Lower lobe of right lung (tissue), 2 donors: Measurements from ENCODE around the gene DNAJC5G. TPM values are rescaled to one million over a fixed set of nuclear protein-coding genes. Genes with fewer than 3 reads are reported as not detected.

Experiments used
- ATAC-seq, 2 donors: fragments of 200-7000 bp; cut with Tn5 transposase; one replicate each; pipeline ENCODE4 v1.9.1; 2020 to 2022; ENCODE audit warnings: mild to moderate bottlenecking in 2 of 2, moderate library complexity in 2 of 2
- DNase-seq: peaks from one replicate; pipeline ENCODE4 v3.0.0-alpha.2; 2020
- H3K27ac ChIP-seq: fragments of 200-600 bp; one replicate; pipeline ENCODE4 v1.8.0; 2022
- H3K27me3 ChIP-seq: fragments of 200-600 bp; one replicate; pipeline ENCODE4 v1.8.0; 2022; ENCODE audit warnings: low read depth
- H3K36me3 ChIP-seq: fragments of 200-600 bp; one replicate; pipeline ENCODE4 v1.8.0; 2022; ENCODE audit warnings: mild to moderate bottlenecking
- H3K4me1 ChIP-seq: fragments of 200-600 bp; one replicate; pipeline ENCODE4 v1.8.0; 2022
- H3K4me3 ChIP-seq: fragments of 200-600 bp; one replicate; pipeline ENCODE4 v1.8.0; 2022; ENCODE audit warnings: mild to moderate bottlenecking
- H3K9me3 ChIP-seq: fragments of 200-600 bp; one replicate; pipeline ENCODE4 v1.8.0; 2022
- intact Hi-C: fragments of 100-400 bp; cut with DNase I; formaldehyde crosslinking; loops from one replicate; pipeline ENCODE4 v1.11.0; 2022
- total RNA-seq: library from RNA; stranded (reverse); fragmentation: NEBNext Ultra II Directional; extraction: Animal tissue kit (Norgen Biotek cat#: 25700); gene quantifications from one replicate; pipeline ENCODE4 v1.2.1, GENCODE V29; 2021
- TF ChIP-seq, protein P1 (sequence below): fragments of 200-600 bp; IDR thresholded peaks from one replicate; pipeline ENCODE4 v1.8.0; 2022; ENCODE audit warnings: antibody characterized with exemption, mild to moderate bottlenecking
- donor health status: DM: no; HTN: yes; CAD: no; lungs with severe emphysema.

DNAJC5G gene
- total RNA-seq, 1 donor from 2014 or later, result not detected

DNA sequence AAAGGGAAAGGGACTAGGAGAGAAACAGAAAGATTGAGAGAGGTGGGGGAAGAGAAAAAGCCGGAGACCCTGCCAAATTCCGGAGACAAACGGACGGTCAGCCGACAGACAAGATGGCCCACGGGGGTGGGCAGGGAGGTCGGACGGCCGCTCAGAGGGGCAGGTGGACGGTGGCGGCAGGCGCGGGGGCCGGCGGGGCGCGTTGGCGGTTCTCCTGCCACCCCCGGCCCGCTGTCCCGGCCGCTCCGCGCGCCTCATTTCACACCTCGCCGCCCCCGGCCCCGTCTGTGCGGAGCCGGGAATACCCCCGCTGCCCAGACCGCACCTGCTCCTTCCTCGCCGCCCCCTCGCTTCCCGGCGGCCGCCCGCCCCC, 13.3 kb upstream of the DNAJC5G start:
- DNase-seq, result no peak
- Histone ChIP-seq H3K9me3 (no peaks in the 10 kb centered on the region), H3K4me3 (peak overlapping the region; percentile 58), H3K4me1 (peaks cover 32% of the 10 kb centered on the region), H3K27ac (no peak overlapping the region), H3K36me3 (no peaks in the 10 kb centered on the region), H3K27me3 (peaks cover 98% of the 10 kb centered on the region)
- no peak for ATAC-seq
- intact Hi-C loops, result no loop called here
- TF ChIP-seq, protein P1, sequence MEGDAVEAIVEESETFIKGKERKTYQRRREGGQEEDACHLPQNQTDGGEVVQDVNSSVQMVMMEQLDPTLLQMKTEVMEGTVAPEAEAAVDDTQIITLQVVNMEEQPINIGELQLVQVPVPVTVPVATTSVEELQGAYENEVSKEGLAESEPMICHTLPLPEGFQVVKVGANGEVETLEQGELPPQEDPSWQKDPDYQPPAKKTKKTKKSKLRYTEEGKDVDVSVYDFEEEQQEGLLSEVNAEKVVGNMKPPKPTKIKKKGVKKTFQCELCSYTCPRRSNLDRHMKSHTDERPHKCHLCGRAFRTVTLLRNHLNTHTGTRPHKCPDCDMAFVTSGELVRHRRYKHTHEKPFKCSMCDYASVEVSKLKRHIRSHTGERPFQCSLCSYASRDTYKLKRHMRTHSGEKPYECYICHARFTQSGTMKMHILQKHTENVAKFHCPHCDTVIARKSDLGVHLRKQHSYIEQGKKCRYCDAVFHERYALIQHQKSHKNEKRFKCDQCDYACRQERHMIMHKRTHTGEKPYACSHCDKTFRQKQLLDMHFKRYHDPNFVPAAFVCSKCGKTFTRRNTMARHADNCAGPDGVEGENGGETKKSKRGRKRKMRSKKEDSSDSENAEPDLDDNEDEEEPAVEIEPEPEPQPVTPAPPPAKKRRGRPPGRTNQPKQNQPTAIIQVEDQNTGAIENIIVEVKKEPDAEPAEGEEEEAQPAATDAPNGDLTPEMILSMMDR, result no peak

DNA sequence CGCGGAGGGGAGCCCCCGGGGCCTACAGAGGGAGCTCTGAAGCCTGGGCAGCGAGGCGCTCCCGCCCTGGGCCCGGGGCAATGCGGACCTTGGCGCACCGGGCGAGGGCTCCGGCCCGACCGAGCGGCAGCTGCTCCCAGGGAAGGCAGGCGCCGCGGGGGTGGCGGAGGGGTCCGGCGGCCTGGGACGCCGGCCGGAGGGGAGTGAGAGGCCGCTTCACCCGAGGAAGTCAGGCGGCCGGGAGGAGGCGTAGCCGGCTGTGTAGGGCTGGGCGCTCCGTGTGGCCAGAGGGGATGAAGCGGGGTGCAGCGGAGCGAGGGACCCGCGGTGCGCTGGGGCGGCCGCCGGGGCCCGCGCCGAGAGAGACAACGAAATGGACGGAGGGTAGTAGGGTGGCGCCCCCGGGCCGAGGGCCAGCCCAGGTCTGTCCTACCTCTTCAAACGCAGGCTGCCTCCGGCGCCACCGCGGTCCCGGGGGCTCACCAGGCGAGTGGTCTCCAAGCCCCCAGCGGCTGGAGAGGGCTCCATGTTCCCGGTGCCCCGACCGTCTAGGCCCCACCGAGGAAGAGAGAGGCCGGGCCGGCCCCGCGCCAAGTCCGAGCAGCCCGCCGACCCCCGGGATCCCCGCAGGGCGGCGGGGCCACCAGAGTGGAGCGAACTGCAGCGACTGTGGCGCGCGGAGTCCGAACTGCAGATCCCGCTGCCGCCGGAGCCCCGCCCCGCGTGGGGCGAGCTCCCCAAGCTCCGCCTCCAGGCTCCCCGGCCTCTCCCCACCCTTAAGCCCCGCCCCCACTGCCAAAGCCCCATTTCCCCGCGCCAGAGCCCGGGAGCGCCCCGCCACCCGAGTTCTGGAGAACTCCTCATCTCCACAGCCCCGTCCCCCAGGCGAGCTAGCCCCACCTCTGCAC, 12.6 kb upstream of the DNAJC5G start, which contains the start of gene SLC30A3:
Gene SLC30A3 (minus strand): TSS at position 669 of the 908 bp plus-strand sequence. CDS start 141 bp downstream, at position 528.
- Histone ChIP-seq H3K4me1 (peaks cover 32% of the 10 kb centered on the region), H3K4me3 (peak within 1 kb of the TSS; percentile 58), H3K36me3 (no peaks in the 10 kb centered on the region), H3K27ac (no peak within 1 kb of the TSS), H3K9me3 (no peaks in the 10 kb centered on the region), H3K27me3 (peaks cover 90% of the 10 kb centered on the region)
- ATAC-seq (peak; percentile 80 to 88), DNase-seq (peak; percentile 74)
- intact Hi-C loops, result no loop called here
- TF ChIP-seq, protein P1, result no peak

DNA sequence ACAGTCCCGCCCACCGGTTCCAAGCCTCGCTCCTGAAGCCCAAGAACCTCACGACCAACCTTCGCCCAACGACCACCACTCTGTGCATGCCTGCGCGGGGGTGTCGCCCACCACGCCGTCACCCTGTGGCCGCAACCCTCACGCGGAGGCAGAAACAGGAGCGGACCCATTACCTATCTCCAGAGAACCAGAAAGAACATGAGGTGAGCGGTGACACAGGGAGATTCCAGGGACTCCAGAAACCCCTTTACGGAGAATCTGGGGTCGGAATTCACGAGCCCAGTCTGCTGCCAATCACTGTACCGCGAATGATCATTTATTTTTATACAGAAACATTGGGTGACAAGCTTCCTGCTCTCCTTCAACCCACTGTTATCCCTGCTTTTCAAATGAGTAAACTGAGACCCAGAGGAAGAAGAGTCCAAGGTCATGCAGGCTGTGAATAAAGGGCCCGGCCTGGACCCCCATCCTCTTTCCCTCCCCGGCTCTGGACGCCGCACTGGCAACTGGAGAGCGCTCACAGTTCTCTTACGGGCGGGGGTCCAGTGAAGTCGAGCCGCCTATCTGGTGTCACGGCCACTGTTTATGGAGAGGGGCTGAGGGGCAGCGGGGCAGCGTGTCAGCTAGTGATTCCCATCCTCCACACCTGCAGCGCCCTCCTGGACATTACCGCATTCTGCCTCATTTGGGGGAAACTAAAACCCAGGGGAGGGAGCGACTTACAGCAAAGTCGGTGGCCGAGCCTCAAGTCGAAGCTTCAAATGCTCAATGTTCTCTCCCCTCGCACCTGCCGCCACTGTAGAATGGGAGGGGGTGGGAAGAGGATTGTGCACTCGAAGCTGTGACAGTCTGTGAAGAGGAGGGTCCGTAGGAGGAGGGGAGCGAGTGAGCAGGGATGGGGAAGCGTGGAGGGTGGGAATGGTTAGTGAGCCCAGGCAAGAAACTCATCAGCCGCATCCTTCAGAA, 11.7 kb upstream of the DNAJC5G start:
- Histone ChIP-seq H3K4me3 (peak overlapping the region; percentile 58), H3K27ac (no peak overlapping the region), H3K9me3 (no peaks in the 10 kb centered on the region), H3K27me3 (peaks cover 85% of the 10 kb centered on the region), H3K36me3 (no peaks in the 10 kb centered on the region), H3K4me1 (peaks cover 32% of the 10 kb centered on the region)
- TF ChIP-seq, protein P1, result no peak
- ATAC-seq (no peak), DNase-seq (no peak)
- intact Hi-C loops, result no loop called here

DNA sequence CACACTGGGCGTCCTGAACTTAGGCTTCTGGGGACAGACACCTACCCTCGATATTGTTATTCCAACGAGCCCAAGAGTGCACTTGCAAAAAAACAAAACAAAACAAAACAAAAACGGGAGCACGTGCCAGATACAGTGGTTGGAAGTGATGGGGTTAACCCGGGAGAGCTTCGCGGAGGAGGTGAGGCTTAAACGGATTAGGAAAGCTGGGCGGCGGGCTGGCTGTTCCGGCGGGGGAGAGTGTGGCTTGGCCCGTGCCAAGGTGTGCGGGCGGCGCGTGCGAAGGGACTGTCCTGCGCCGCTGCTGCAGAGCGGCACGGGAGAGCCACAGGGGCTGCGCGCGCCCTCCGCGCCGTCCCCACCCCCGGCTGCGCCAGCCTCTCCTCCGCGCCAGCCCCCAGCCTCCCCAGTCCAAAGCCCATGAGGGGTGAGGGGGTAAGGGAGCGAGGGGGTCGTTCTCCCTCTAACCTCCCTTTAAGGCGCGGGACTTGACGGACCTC, 10.9 kb upstream of the DNAJC5G start:
- DNase-seq (no peak), ATAC-seq (peak; percentile 56 to 61)
- no peak overlapping the region for H3K27ac ChIP-seq
- H3K9me3 ChIP-seq, result no peaks in the 10 kb centered on the region
- peak overlapping the region; percentile 40 for H3K4me3 ChIP-seq
- TF ChIP-seq, protein P1, result no peak
- peaks cover 83% of the 10 kb centered on the region for H3K27me3 ChIP-seq
- intact Hi-C loops, result no loop called here
- H3K4me1 ChIP-seq, result peaks cover 32% of the 10 kb centered on the region
- H3K36me3 ChIP-seq, result no peaks in the 10 kb centered on the region
